ENCODE data around the gene RMC1. TPM values are rescaled to one million over a fixed set of nuclear protein-coding genes. Genes with fewer than 3 reads are reported as not detected.
"Not testable (repeated sequence)": the region's sequence is repeated elsewhere in the genome, so short reads cannot be mapped to it uniquely, and the experiment has no call there.

RMC1 gene
- total RNA-seq, 1 donor from 2014 or later = 28.3 TPM

DNA sequence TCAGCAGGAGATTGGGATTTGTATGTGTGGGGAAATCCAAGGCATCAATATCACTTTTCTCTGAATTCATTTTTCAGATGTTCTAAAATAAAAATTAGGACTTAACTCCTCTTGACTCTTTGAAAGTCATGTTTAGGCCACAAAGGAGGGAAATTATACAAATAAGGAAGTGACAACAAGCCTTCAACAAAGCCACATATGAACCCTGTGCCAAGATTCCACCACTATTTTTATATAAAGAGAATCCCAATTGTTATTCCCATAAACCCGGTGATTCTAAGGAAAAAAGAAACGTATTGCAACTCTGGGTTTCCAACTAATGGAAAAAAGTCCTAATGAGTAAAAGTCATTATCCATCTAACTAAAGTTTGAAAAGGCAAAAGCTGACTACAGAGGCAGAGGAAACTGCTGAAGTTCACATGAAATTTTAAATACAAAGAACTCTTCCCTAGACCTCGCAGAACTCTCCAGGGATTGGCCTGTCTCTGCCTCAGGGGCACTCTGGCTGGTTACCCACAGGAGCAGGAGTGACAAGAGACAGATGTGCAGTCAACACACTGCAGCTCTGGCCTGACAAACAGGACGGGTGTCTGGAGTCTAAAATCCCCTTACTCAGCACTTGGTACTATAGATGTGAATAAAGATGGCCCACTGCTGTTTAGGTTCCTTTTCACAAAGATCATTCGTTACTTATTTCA, 71.4 kb downstream of the RMC1 start:
- no peaks in the 10 kb centered on the region for H3K27me3 ChIP-seq (ENCODE audit: insufficient read depth, low read length)
- peaks cover 19% of the 10 kb centered on the region for H3K36me3 ChIP-seq (ENCODE audit: insufficient read depth, low read length)
- H3K4me3 ChIP-seq (ENCODE audit: insufficient read depth, low read depth, low read length) = no peak overlapping the region
- FAIRE-seq (no peak), DNase-seq (ENCODE audit: low read depth) (no peak)
- TF ChIP-seq EZH2 (IDR thresholded peaks at IDR 0.05; ENCODE audit: insufficient read depth, low read length) (no peak), CTCF (IDR thresholded peaks at IDR 0.05; ENCODE audit: insufficient read depth, low read depth, low read length) (no peak)
- Mint-ChIP-seq H3K9me3 (ENCODE audit: unreplicated experiment) (no peaks in the 10 kb centered on the region), H3K36me3 (ENCODE audit: low read depth, unreplicated experiment) (peaks cover 9% of the 10 kb centered on the region), H3K4me3 (ENCODE audit: unreplicated experiment) (no peak overlapping the region), H3K27me3 (ENCODE audit: low read depth, unreplicated experiment) (no peaks in the 10 kb centered on the region), H3K4me1 (ENCODE audit: low read depth, unreplicated experiment) (peaks cover 30% of the 10 kb centered on the region), H3K27ac (ENCODE audit: unreplicated experiment) (peak overlapping the region; percentile 26)
- H3K9ac ChIP-seq (ENCODE audit: low read length) = no peak overlapping the region
- H3K4me1 ChIP-seq (ENCODE audit: insufficient read depth, low read length) = peaks cover 9% of the 10 kb centered on the region
- H3K79me2 ChIP-seq (ENCODE audit: insufficient read depth, low read length) = peaks cover 18% of the 10 kb centered on the region
- no peaks in the 10 kb centered on the region for H3K9me3 ChIP-seq (ENCODE audit: insufficient read depth, low read depth, low read length)
- peaks cover 53% of the 10 kb centered on the region for H4K20me1 ChIP-seq (ENCODE audit: insufficient read depth, low read length)
- H3K27ac ChIP-seq (ENCODE audit: low read depth, low read length) = no peak overlapping the region
- H2AFZ ChIP-seq (ENCODE audit: low read depth, low read length) = no peak overlapping the region
- H3K4me2 ChIP-seq (ENCODE audit: low read length) = peak overlapping the region; percentile 29

DNA sequence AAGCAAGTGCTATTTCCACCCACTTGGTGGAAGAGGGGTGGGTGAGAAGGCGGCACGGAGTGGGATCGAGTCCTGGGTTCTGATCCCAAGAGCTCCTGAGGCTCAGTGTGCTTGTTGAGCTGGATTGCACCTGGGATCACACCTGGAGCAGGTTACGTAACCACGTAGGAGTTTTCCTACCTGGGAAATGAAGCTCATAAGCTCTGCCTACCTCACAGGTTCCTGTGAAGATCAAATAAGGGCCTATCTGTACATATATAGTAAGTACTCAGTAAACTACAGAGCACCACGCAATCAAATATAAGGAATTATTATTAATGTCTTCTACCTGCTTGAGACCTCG, 72.0 kb downstream of the RMC1 start:
- peaks cover 9% of the 10 kb centered on the region for H3K4me1 ChIP-seq (ENCODE audit: insufficient read depth, low read length)
- Mint-ChIP-seq H3K4me3 (ENCODE audit: unreplicated experiment) (no peak overlapping the region), H3K27me3 (ENCODE audit: low read depth, unreplicated experiment) (no peaks in the 10 kb centered on the region), H3K9me3 (ENCODE audit: unreplicated experiment) (no peaks in the 10 kb centered on the region), H3K4me1 (ENCODE audit: low read depth, unreplicated experiment) (peaks cover 34% of the 10 kb centered on the region), H3K36me3 (ENCODE audit: low read depth, unreplicated experiment) (peaks cover 9% of the 10 kb centered on the region), H3K27ac (ENCODE audit: unreplicated experiment) (no peak overlapping the region)
- H2AFZ ChIP-seq (ENCODE audit: low read depth, low read length) = no peak overlapping the region
- peaks cover 23% of the 10 kb centered on the region for H3K79me2 ChIP-seq (ENCODE audit: insufficient read depth, low read length)
- no peak overlapping the region for H3K27ac ChIP-seq (ENCODE audit: low read depth, low read length)
- H3K9ac ChIP-seq (ENCODE audit: low read length) = no peak overlapping the region
- H3K9me3 ChIP-seq (ENCODE audit: insufficient read depth, low read depth, low read length) = no peaks in the 10 kb centered on the region
- no peak for FAIRE-seq
- TF ChIP-seq CTCF (IDR thresholded peaks at IDR 0.05; ENCODE audit: insufficient read depth, low read depth, low read length) (no peak), EZH2 (IDR thresholded peaks at IDR 0.05; ENCODE audit: insufficient read depth, low read length) (no peak)
- peaks cover 59% of the 10 kb centered on the region for H4K20me1 ChIP-seq (ENCODE audit: insufficient read depth, low read length)
- H3K27me3 ChIP-seq (ENCODE audit: insufficient read depth, low read length) = no peaks in the 10 kb centered on the region
- DNase-seq (ENCODE audit: low read depth) = no peak
- peaks cover 14% of the 10 kb centered on the region for H3K36me3 ChIP-seq (ENCODE audit: insufficient read depth, low read length)
- no peak overlapping the region for H3K4me3 ChIP-seq (ENCODE audit: insufficient read depth, low read depth, low read length)
- H3K4me2 ChIP-seq (ENCODE audit: low read length) = no peak overlapping the region

DNA sequence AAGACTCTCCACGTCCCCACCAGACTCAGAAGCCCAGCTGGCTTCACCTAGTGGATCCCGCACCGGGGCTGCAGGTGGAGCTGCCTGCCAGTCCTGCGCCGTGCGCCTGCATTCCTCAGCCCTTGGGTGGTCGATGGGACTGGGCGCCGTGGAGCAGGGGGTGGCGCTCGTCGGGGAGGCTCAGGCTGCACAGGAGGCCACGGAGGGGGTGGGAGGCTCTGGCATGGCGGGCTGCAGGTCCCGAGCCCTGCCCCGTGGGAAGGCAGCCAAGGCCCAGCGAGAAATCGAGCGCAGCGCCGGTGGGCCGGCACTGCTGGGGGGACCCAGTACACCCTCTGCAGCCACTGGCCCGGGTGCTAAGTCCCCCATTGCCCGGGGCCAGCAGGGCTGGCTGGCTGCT, 74.2 kb downstream of the RMC1 start:
- peaks cover 45% of the 10 kb centered on the region for H3K4me1 Mint-ChIP-seq (ENCODE audit: low read depth, unreplicated experiment)
- H3K36me3 ChIP-seq (ENCODE audit: insufficient read depth, low read length); H3K27ac Mint-ChIP-seq (ENCODE audit: unreplicated experiment); H3K27me3 Mint-ChIP-seq (ENCODE audit: low read depth, unreplicated experiment); H3K4me2 ChIP-seq (ENCODE audit: low read length); H2AFZ ChIP-seq (ENCODE audit: low read depth, low read length); H3K9me3 Mint-ChIP-seq (ENCODE audit: unreplicated experiment); FAIRE-seq; H3K27me3 ChIP-seq (ENCODE audit: insufficient read depth, low read length); H3K4me3 Mint-ChIP-seq (ENCODE audit: unreplicated experiment); H3K27ac ChIP-seq (ENCODE audit: low read depth, low read length); H3K36me3 Mint-ChIP-seq (ENCODE audit: low read depth, unreplicated experiment); DNase-seq (ENCODE audit: low read depth); H3K4me3 ChIP-seq (ENCODE audit: insufficient read depth, low read depth, low read length); H3K9ac ChIP-seq (ENCODE audit: low read length); H3K9me3 ChIP-seq (ENCODE audit: insufficient read depth, low read depth, low read length): not testable (repeated sequence)
- H4K20me1 ChIP-seq (ENCODE audit: insufficient read depth, low read length) = peaks cover 74% of the 10 kb centered on the region
- H3K4me1 ChIP-seq (ENCODE audit: insufficient read depth, low read length) = peaks cover 22% of the 10 kb centered on the region
- peaks cover 33% of the 10 kb centered on the region for H3K79me2 ChIP-seq (ENCODE audit: insufficient read depth, low read length)

Measured in astrocyte (in vitro differentiated cells and primary cell).